HG03521 (cell line): ENCODE data around the gene ATG2A.

ENCODE experiments used
- ATAC-seq: cut with Tn5 transposase; IDR thresholded peaks from one replicate; pipeline ENCODE4 v1.9.1; 2021; ENCODE audit warnings: mild to moderate bottlenecking, moderate library complexity; ENCODE audit not compliant: unreplicated experiment

ATG2A gene

DNA sequence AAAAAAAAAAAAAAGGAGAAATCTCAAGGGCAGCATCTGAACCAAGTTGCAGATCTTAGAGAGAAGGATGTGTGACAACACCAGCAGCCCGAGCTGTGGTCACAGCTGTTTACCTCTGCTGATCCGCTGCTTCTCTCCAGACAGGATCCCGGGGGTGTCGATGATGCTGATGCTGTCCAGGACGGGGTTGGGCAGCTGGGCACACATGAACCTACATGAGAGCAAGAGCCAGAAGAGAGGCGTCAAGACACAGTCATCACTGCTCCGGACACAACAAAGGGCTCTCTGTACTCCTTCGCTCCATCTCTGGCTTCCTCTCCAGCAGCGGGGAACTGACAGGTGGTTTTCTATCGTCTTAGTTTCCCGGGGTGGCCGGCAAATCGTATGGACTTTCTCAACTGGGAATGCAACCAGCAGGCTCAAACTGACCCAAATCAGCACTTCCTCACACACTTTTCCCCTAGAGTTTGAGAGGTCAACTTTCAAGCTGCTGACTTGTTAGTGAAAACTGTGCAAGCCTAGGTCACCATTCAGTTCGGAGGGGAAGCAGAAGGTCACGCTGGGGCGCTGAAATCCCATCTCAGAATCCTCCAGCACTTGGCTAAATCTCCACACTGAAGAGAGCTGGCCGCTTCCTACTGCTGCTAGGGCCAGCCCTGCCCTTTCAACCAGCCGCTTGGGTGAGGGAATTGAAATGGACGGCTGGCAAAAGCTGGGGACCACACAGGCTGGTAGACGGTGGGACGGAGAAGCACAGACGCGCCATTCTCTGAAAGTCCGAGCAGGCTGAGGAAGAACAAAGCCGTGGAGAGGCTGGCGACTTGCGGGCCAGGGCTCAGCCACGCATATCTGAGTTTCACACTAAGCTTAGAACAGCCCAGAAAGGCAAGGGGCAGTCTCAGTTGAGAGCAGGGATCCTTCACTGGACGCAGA is 42.4 kb downstream of the ATG2A start:
- no peak for ATAC-seq

DNA sequence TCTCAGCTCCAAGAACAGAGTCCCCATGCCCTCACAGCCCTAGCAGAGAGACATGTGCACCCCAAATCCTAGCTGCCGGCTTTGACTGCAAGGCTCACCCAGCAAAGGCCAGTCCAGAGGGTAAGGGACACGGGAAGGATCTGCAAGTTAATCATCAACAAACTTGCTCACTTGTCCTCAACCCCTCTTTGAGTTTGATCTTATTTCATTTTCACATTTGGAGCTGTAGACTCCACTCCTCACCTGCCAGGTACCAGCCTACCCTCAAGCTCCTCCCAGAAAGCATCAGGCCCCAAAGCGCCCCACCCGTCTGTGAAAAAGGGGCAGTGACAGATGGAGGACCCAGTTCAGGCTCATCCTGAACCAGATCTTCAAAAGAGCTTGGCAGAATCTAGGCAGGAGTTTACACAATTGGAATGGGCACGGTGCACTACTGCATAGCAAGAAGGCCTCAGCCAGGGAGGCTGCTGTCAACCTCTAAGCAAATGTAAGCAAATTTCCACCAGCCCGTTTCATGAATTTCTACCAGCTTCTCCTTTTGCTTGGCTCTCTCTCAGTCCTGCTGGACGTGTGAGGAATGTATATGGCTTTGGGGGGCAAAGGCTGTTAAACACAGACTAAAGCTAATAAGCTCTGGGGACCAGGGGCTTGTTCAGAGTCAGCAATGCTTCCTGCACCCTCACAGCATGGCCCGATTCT is 44.1 kb downstream of the ATG2A start:
- no peak for ATAC-seq

DNA sequence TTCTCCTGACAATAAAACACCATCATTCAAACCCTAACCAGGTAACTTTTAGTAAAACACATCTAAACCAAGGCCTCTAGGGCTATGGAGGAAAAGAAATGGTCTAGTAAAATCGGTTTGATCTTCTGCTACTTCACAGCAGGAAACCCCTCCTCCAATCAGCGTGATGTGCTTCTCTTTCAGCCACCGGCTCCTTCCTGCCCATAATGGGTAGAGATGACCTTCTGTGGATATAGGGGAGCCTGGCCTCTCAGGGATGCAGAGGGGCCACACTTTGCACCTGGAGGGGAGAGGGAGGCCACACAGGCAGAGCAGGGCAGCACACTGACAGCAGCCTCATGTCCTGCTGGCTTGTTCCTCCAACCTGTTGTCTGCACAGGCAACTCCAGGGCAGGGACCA is 45.5 kb downstream of the ATG2A start:
- ATAC-seq, result no peak

DNA sequence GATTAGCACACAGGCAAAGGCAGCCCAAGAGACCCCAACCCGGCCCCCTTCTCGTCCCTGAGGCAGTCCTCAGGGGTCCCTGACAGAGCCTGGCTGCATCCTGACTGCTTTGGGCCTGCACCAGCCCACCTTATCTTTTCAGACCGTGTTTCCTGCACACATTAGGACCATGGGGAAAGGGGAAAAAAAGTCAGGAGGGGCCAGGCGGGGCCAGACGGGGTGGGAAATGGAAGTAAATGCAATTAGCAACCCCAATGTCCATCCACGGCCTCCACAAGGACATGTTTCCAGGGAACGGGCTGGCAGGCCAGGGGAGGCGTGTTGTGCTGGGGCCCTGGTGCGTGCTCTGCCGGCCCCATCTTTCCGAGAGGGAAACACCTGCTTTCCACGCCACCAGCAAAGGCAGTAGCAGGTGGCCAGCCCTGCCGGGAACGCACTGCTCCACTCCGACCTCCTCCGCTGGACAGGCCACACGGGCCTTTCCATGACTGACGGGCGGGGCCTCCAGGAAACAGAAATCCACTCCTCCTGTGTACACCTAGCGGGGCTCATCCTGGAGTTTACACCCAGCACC is 46.0 kb downstream of the ATG2A start:
- no peak for ATAC-seq

DNA sequence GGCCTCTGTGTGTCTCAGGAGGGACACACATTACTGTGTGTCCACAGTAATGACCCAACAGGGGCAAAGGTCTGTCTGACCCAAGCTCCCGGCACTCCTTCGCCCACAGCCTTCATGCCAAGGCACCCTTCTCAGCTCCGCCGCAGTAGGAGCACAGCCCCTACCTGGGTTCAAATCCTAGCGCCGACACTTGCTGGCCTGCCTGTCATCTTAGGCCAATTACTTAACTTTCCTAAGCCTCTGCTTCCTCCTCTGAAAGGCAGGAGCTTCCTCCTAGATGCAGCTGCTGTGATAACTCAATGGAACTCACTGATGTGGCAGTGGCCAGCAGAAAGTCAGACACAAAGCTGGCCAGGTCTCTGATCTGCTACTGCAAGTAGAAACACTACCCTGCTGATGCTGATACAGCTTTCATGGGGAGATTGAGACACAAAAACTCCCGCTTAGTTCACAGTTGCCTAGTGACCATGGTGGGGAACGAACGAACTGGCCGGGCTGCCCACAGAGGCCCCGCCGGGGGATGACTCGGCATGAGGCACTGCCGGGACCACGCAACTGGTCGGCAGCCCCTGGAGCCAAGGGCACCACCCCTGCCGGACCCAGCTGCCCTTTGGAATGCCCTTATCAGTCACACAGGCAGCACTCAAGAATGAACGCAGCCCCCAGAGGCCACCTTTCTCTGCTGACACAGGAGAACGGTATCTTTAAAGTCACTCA is 46.7 kb downstream of the ATG2A start:
- no peak for ATAC-seq

DNA sequence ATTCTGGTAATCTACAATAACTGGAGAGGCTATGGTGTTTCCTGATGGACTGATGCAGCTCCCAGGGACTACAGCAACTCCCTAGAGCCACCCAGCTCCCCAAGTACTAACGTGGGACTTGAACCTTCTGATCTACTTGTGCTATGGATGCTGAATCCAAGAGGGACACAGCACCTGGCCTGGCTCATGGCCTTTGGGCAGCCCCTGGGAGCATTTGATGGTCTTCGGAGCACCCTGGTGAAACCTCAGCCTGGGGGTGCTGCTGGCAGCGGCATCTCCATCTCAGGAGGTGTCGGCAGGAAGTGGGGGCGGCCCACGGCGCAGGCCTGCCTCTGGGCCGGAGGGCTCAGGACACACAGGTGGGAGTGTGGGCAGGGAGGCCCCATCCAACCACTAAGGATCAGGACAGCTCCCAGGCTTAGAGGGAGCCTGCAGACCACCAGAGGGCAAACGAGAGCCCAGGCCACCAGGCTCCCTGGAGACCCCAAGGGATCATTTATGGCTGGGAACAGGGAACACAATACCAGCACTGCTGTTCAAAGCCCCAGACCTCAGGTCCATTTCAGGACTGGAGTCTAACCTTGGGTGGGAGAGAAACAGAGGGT is 47.3 kb downstream of the ATG2A start:
- ATAC-seq, result no peak

DNA sequence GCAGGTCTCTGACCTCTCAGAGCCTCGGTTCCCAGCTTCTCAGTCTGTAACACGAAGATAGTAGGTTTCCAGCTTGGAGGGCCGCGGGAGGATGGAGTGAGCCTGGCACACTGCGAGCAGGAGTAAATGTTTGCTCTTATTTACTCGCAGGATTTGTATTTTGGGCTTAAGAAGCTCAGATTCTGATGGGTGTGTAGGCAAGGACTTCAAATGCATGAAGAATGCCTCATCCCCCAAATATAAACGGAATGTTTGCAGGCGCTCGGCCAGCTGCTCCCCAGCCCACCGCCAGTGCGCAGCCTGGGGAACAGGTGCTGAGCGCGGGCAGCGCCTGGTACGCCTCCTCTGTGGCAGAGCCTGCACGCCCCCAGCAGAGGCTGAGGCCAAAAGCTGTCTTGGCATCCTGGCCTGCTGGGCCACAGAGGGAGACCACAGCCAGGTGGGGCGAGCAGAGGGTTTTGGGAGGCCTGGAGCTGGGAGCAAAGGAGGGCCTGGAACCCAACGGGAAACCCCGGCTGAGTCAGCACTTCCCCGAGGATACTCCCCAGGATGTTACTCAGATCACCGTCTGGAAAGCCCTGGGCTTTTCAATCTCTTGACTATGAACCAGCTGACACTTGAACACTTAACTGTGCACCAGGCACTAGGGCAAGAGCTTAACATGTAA is 48.0 kb downstream of the ATG2A start:
- ATAC-seq, result no peak

DNA sequence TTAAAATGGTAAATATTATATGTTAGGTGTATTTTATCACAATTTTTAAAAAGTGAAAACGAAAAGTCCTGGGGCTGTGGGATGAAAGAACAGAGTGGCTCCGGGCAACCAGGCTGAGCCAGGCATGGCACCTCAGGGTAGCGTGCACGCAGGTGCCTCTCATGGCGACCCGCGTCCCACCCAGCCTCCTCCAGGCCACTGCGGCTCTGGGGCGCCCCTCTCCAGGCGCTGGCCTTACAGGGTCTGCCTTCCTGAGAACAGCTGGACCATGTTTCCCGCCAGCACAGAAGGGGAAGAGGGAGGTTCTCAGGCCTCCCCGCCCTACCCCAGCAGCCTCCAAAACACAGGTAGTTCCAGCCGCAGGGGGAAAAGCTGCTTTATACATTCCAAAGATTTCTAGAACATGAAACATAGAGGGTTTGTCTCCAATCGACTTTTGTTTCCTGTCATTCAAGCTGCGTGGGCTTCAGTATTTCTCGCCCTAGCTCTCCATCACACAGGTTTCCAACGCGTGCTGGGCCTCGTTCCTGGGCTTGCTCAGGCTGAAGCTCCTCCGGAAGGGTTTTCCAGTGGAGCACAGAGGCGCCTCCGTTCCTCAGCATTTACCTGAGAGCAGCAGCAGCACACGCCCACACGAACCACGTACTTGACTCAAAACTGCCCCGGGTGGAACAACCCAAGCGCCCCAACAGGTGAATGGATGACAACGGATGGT is 49.1 kb downstream of the ATG2A start:
- ATAC-seq, result no peak

DNA sequence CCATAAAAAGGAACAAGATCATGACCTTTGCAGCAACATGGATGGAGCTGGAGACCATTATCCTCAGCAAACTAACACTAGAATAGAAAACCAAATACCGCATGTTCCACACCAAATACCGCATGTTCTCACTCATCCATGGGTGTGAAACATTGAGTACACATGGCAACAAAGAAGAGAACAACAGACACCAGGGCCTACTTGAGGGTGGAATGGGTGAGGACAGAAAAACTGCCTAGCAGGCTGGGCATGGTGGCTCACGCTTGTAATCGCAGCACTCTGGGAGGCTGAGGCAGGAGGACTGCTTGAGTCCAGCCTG is 50.9 kb downstream of the ATG2A start:
- no peak for ATAC-seq

DNA sequence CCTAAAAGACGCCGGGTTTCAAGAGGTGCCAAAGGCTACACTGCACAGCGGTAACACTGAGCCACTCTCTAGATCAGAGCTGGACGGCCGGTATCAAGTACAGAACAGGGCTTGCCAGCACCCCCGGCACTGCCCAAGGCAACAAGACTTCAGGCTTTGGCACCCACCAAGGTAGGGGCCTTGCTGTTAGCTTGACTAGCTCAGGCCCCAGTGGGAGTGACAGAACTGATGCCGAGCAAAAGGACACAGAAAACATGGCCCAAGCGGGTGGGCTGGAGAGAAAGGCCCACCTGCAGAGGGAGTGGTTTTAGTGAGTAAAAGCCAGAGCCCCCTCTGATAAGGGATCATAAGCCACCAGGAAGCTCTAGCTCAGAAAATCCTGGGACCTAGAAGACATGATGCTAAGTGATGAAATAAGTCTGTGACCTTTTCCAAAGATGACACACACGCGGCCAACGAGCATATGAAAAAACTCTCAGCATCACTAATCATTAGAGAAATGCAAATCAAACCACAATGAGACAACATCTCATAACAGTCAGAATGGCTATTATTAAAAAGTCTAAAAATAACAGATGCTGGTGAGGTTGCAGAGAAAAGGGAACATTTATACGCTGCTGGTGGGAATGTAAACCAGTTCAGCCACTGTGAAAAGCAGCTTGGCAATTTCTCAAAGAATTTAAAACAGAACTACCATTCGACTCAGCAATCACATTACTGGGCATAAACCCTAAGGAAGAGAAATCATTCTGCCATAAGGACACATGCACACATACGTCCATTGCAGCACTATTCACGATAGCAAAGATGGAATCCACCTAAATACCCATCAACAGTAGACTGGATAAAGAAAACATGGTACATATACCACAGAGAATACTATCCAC is 51.5 kb downstream of the ATG2A start:
- no peak for ATAC-seq

DNA sequence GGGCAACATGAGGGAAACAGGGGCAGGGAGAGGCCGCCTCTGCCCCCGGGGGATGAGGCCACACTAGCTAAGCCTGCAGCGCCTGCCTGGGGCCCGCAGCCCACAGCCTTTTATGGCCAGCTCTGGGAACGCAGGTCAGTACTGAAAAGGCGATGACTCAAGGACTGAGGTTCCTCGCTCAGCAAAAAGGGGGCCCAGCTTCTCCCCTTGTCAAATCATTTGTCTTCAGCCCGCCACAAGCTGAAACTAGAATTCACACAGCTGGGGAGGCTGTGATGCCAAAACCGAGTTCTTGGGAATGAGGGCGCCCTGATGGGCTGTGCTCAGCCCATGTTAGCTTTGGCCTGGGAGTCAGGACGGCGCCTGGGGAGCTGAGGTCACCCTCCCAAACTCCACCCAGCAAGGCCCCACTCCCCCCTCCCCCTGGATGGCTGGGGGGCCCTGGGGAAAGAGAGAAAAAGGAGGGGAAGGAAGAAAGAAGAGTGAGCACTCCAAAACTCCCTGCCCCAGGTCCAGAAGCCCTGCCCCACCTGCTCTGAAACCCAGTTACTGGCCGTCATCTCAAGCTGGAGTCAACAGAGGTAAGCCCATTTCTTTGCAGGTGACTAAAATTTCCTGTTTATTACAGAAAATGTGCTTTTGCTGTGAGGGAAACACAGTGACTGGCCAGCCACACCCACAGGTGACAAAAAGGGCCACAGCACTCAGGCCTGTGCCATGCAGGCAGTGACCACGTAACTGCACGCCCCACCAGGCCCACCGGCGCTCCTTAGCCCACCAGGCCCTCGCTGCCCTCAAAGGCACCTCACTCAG is 52.3 kb downstream of the ATG2A start:
- no peak for ATAC-seq

DNA sequence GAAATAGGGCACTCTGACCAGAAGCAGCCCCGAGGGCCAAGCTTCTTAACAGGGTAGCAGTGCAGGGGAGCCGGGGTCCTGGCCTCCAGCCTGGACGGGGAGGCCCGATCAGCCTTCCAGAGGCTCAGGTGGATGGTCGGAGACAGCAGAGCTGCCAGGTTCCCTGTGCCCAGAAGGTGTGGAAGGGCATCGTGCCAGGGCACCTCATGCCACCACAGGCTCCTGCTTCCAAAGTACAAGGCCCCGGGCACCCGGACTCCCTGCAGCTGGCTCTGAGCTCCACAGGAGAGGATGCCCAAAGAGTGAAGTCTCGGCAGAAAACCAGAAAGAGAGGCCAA is 52.9 kb downstream of the ATG2A start:
- ATAC-seq, result no peak

DNA sequence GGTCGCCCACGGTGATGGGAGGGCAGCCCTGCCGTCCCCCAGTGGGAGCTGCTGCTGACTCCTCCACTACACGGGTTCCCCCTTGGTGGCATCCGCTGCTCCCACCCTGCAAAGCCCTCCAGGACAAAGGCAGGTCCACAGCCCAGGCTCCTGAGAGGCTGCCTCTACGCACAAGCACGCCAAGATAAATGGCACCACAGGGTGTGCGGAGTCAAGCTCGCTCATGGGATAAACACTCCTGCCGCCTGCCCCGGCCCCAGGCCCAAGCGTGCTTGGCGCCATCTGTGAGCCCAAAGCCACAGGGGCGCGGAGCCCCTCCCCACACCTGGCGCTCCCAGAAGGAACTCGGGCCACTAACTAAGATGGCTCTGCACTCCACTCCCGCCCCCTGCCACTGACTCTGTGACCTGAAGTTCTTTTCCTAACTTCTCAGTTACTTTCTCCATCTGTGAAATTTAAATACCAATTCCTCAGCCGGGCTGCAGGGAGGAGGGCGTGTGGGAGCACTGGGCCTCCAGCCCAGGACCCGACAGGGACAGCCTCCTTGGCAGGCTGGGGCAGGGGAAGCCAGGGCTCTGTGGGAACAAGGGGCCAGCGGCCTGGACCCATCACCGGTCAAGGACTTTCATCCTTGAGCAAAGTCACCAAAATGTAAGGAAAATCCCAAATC is 53.5 kb downstream of the ATG2A start:
- ATAC-seq, result no peak

DNA sequence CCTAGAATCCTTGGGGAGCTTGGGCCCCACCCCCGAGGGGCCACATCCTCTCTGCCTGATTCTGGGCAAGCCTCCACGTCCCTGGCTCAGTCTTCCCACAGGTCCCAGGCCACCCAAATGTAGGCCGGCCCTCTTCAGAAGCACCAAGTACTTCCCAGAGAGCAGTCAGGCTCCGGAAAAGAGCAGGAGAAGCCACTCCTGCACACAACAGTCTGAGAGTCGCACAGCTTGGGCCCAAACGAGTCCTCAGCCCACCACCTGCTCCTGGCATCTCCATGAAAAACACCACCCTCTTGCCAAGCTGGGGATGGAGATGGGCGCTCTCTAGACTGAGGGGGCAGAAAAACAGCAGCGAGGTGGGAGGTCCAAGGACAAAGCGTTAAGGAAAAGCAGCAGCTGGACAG is 54.0 kb downstream of the ATG2A start:
- ATAC-seq, result no peak

DNA sequence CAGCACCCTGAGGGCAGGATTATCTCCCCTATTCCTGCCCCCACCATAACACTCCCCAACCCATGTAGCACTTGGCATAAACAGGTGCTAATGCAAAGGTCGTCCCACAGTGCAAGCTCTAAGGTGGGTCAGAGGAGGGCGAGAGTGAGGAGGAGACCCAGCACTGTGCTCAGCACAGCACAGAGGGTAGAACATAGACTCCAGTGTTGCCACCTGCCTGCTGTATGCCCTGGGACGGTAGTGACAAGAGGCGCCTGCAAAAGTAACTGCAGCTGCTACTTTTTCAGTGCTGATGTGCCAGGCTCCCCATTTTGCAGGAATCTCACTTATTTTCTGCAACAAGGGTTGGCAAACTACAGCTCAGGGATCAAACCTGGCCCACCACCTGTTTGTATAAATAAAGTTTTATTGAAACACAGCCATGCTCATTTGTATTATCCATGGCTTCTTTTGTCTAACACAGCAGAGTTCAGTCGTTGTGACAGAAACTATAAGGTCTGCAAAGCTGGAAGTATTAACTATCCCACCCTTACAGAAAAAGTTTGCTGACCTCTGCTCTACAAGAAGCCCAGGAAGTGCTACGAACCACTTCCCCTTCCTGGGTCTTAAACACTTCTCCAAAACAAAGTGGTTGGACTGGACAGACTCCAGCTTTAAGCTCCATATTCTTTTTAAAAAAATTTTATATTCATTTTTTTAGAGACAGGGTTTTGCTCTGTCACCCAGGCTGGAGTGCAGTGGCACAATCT is 55.6 kb downstream of the ATG2A start:
- no peak for ATAC-seq

DNA sequence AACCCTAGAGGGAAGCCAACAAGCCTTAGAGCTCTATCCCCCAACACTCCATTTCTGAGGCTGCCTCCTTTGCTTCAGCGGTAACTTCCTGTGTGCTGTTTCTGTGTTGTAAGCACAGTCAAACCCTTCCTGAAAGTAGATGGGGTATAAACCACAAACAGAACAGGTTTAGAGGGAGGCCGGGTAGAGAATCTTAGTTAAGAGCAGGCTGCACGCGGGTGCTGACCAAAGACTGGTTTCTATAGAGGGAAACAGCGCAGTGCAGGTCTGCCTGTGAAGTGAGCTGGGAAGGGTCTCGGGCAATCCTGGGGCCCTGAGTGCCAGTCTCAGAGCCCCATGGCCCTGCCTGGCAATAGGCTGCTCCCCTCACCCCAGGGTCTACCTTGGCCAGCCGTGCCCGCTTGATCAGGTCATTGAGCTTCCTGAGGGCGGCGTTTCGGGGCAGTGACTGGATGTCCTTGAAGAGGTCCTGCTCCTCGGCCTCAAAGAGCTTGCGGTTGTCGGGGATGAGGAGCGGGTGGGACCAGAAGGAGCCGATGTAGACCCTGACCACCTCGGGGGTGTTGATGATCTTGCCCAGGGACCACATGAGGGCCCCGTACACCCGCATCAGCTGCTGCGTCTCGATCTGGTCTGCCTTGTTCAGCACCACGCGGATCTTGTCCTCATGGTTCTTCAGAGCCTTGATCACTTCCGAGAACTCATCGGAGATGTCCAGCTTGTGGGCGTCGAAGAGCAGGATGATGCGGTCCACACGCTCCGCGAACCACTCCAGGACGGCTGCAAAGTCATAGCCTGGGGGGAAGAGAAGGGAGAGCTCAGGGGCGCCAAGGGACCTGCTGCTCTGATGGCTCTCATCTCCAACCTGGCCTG is 57.2 kb downstream of the ATG2A start:
- ATAC-seq, result peak; percentile 72
